ENCODE measurements around the gene GP9.

GRCh38 chr3:129070086-129070885, 9.7 kb downstream of the GP9 start:
- TF ChIP-seq CTCF (IDR thresholded peaks at IDR 0.05) (no peak), POLR2A (IDR thresholded peaks at IDR 0.05) (no peak)

Measured in testis (tissue), 2 donors.